ENCODE data around the gene FAM200C. TPM values are rescaled to one million over a fixed set of nuclear protein-coding genes. Genes with fewer than 3 reads are reported as not detected.

Gene FAM200C
- total and polyA plus RNA-seq, 2 of the 13 experiments (the other 11 are each of a cell fraction or from before 2014, with no cell fraction given), result 3.2 to 4.7 TPM

- H3K36me3 ChIP-seq (replicated peaks in 1 of 2; ENCODE audit: control insufficient read depth in 1 of 2, insufficient read depth in 2 of 2, low read length in 2 of 2), result no peaks in the 10 kb centered on the region
- no peak overlapping the region for H3K9ac ChIP-seq (ENCODE audit: insufficient read depth, low read depth, low read length)
- peaks cover 3 to 16% of the 10 kb centered on the region in 2 experiments; a peak in 3 of 5 replicates for H3K27me3 ChIP-seq (ENCODE audit: control insufficient read depth in 1 of 2, insufficient read depth in 2 of 2, low read length in 2 of 2)
- no peak for FAIRE-seq
- in situ Hi-C loops (cut with HindIII; ENCODE audit: extremely low pct_ligation_motif_present, low pct_unique_long_range_greater_than_20kb), result no loop called here
- no peaks in the 10 kb centered on the region for H3K79me2 ChIP-seq (ENCODE audit: insufficient read depth, low read length)
- no peak for TF ChIP-seq POLR2A (IDR thresholded peaks at IDR 0.05; ENCODE audit: insufficient read depth in 1 of 2, low read depth in 2 of 2, low read length in 2 of 2)
- TF ChIP-seq ZBTB34 (CRISPR knock-in tag; IDR thresholded peaks at IDR 0.05), result no peak
- no peak for TF ChIP-seq TP53 (CRISPR knock-in tag; conservative IDR thresholded peaks at IDR 0.05)
- no peak for TF ChIP-seq ZNF205 (CRISPR knock-in tag; IDR thresholded peaks at IDR 0.05)
- no peak for TF ChIP-seq EED (CRISPR knock-in tag; IDR thresholded peaks at IDR 0.05)
- no peak for TF ChIP-seq ZNF766 (CRISPR knock-in tag; IDR thresholded peaks at IDR 0.05; ENCODE audit: borderline replicate concordance)
- TF ChIP-seq ISL2 (CRISPR knock-in tag; IDR thresholded peaks at IDR 0.05), result no peak
- no peak for TF ChIP-seq ATF4 (CRISPR knock-in tag; IDR thresholded peaks at IDR 0.05)
- no peak for TF ChIP-seq ZIK1 (CRISPR knock-in tag; IDR thresholded peaks at IDR 0.05; ENCODE audit: borderline replicate concordance, low read depth)
- no peak for TF ChIP-seq ZFY (CRISPR knock-in tag; IDR thresholded peaks at IDR 0.05)
- no peak for TF ChIP-seq CHD4 (IDR thresholded peaks at IDR 0.05; ENCODE audit: borderline replicate concordance, low read length)
- no peaks in the 10 kb centered on the region for H3K4me1 ChIP-seq (ENCODE audit: insufficient read depth, low read length)
- CTCF ChIA-PET (ENCODE audit: low intra/inter-chr PET ratio, low total read pairs), result no interaction called here
- no peak overlapping the region for H3K27ac ChIP-seq (ENCODE audit: extremely low read length, insufficient read depth, low read length)
- no peak for ATAC-seq
- 3% methylated on average over 2 of the region's 2 CpGs for WGBS (ENCODE audit: low lambda C conversion rate)
- no peak overlapping the region for H3K4me2 ChIP-seq (ENCODE audit: low read depth, low read length)
- POLR2A ChIA-PET, result no interaction called here
- no peak overlapping the region for H2AFZ ChIP-seq (ENCODE audit: low read length)
- H3K9me3 ChIP-seq (ENCODE audit: low read length), result no peaks in the 10 kb centered on the region
- H3K4me3 ChIP-seq (replicated peaks in 1 of 3; ENCODE audit: insufficient read depth in 1 of 3, low read depth in 2 of 3, low read length in 3 of 3), result no peak overlapping the region
- no peaks in the 10 kb centered on the region for H4K20me1 ChIP-seq (ENCODE audit: insufficient read depth, low read length)
- no TSS peak for BruUV-seq (replicated peaks)
- intact Hi-C loops (cut with micrococcal nuclease; ENCODE audit: unreplicated experiment), result no loop called here
- DNase-seq (ENCODE audit: low spot score), result no peak
These were observed 24.2 kb downstream of the FAM200C start for GRCh38 chr5:160375701-160376100.

Measured in HepG2 (cell line).